NT2/D1 (cell line): ENCODE measurements around the gene CTSA.

Source experiments
- YY1 ChIP-seq: IDR thresholded peaks from 2 replicates; pipeline ENCODE4 v1.6.1; 2011; ENCODE audit not compliant: insufficient read length, insufficient read depth
- ZNF274 ChIP-seq: IDR thresholded peaks from 2 replicates; pipeline ENCODE4 v1.6.1; 2011; ENCODE audit warnings: mild to moderate bottlenecking, low read depth, low read length

DNA sequence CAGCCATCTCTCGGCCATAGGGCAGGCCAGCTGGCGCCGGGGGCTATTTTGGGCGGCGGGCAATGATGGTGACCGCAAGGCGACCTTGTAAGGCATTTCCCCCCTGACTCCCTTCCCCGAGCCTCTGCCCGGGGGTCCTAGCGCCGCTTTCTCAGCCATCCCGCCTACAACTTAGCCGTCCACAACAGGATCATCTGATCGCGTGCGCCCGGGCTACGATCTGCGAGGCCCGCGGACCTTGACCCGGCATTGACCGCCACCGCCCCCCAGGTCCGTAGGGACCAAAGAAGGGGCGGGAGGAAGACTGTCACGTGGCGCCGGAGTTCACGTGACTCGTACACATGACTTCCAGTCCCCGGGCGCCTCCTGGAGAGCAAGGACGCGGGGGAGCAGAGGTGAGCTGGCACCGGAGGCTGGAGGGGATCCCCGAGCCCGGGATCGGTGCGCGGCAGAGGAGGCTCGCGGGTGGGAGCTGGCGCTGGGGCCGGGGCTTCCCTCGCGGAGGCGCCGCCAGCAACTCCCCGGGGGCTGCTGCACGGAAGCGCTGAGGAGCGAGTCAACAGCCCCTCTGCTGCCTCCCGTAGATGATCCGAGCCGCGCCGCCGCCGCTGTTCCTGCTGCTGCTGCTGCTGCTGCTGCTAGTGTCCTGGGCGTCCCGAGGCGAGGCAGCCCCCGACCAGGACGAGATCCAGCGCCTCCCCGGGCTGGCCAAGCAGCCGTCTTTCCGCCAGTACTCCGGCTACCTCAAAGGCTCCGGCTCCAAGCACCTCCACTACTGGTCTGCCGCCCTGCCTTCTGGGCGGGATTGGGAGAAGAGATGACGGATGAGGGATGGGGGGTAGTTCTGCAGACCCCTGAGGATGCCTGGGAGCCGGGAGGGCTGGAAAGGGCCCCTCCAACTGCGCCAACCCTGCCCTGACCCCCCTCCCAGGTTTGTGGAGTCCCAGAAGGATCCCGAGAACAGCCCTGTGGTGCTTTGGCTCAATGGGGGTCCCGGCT lies at the start of gene CTSA, which contains the start of gene NEURL2:
- TF ChIP-seq YY1: peak; percentile 54
- TF ChIP-seq ZNF274: no peak
